Measurements from ENCODE around the gene POMGNT1. TPM values are rescaled to one million over a fixed set of nuclear protein-coding genes. Genes with fewer than 3 reads are reported as not detected.

The POMGNT1 gene
- total RNA-seq, 1 donor from 2014 or later, result 37.8 TPM

- Mint-ChIP-seq H3K27me3 (ENCODE audit: unreplicated experiment) (peaks cover 4% of the 10 kb centered on the region), H3K4me3 (ENCODE audit: unreplicated experiment) (no peak within 1 kb of the TSS), H3K9me3 (ENCODE audit: unreplicated experiment) (no peaks in the 10 kb centered on the region), H3K4me1 (ENCODE audit: unreplicated experiment) (peaks cover 3% of the 10 kb centered on the region), H3K27ac (ENCODE audit: unreplicated experiment) (no peak within 1 kb of the TSS), H3K36me3 (ENCODE audit: low read depth, unreplicated experiment) (peaks cover 7% of the 10 kb centered on the region)
- no peak for DNase-seq (ENCODE audit: low spot score)
- TF ChIP-seq CTCF (IDR thresholded peaks at IDR 0.05; ENCODE audit: unreplicated experiment), result no peak
Measured at GRCh38 chr1:46176211-46176865, 21.9 kb downstream of the POMGNT1 start, which contains the start of gene P3R3URF. TSS of gene P3R3URF (minus strand) at chr1:46176488. CDS start at chr1:46176471, 17 bp downstream.

GRCh38 chr1:46175243-46175642 lies 23.0 kb downstream of the POMGNT1 start:
- Mint-ChIP-seq H3K4me1 (ENCODE audit: unreplicated experiment) (peaks cover 5% of the 10 kb centered on the region), H3K27me3 (ENCODE audit: unreplicated experiment) (peaks cover 4% of the 10 kb centered on the region), H3K36me3 (ENCODE audit: low read depth, unreplicated experiment) (peaks cover 7% of the 10 kb centered on the region), H3K9me3 (ENCODE audit: unreplicated experiment) (no peaks in the 10 kb centered on the region), H3K27ac (ENCODE audit: unreplicated experiment) (no peak overlapping the region), H3K4me3 (ENCODE audit: unreplicated experiment) (no peak overlapping the region)
- TF ChIP-seq CTCF (IDR thresholded peaks at IDR 0.05; ENCODE audit: unreplicated experiment), result no peak
- no peak for DNase-seq (ENCODE audit: low spot score)

- no peak for TF ChIP-seq CTCF (IDR thresholded peaks at IDR 0.05; ENCODE audit: unreplicated experiment)
- no peaks in the 10 kb centered on the region for H3K9me3 Mint-ChIP-seq (ENCODE audit: unreplicated experiment)
- H3K27me3 Mint-ChIP-seq (ENCODE audit: unreplicated experiment), result peaks cover 4% of the 10 kb centered on the region
- peaks cover 5% of the 10 kb centered on the region for H3K4me1 Mint-ChIP-seq (ENCODE audit: unreplicated experiment)
- peaks cover 7% of the 10 kb centered on the region for H3K36me3 Mint-ChIP-seq (ENCODE audit: low read depth, unreplicated experiment)
- no peak for DNase-seq (ENCODE audit: low spot score)
- H3K27ac Mint-ChIP-seq (ENCODE audit: unreplicated experiment), result no peak within 1 kb of the TSS
- H3K4me3 Mint-ChIP-seq (ENCODE audit: unreplicated experiment), result no peak within 1 kb of the TSS
Measured at GRCh38 chr1:46174448-46175231, 23.6 kb downstream of the POMGNT1 start, which contains the start of gene TSPAN1. TSS of gene TSPAN1 (plus strand) at chr1:46175087. CDS start at chr1:46181108, 6,021 bp downstream.

GRCh38 chr1:46173361-46173856 lies 24.8 kb downstream of the POMGNT1 start:
- DNase-seq (ENCODE audit: low spot score), result no peak

More at GRCh38 chr1:46173361-46173856, 24.8 kb downstream of the POMGNT1 start:
- peaks cover 7% of the 10 kb centered on the region for H3K36me3 Mint-ChIP-seq (ENCODE audit: low read depth, unreplicated experiment)
- TF ChIP-seq CTCF (IDR thresholded peaks at IDR 0.05; ENCODE audit: unreplicated experiment), result no peak
- H3K27ac Mint-ChIP-seq (ENCODE audit: unreplicated experiment), result no peak overlapping the region
- peaks cover 10% of the 10 kb centered on the region for H3K27me3 Mint-ChIP-seq (ENCODE audit: unreplicated experiment)
- no peak overlapping the region for H3K4me3 Mint-ChIP-seq (ENCODE audit: unreplicated experiment)
- peaks cover 5% of the 10 kb centered on the region for H3K4me1 Mint-ChIP-seq (ENCODE audit: unreplicated experiment)
- H3K9me3 Mint-ChIP-seq (ENCODE audit: unreplicated experiment), result no peaks in the 10 kb centered on the region
